ENCODE measurements around the gene FNDC3A. TPM values are rescaled to one million over a fixed set of nuclear protein-coding genes. Genes with fewer than 3 reads are reported as not detected.

The FNDC3A gene
- total and polyA plus RNA-seq, 2 donors from 2014 or later: 12.5 to 67.8 TPM

GRCh38 chr13:49053215-49053614 lies 77.5 kb downstream of the FNDC3A start:
- Histone ChIP-seq H3K9ac (ENCODE audit: low read length in 3 of 3) (no peak overlapping the region), H3K27me3 (ENCODE audit: control insufficient read depth, insufficient read depth, low read length) (no peaks in the 10 kb centered on the region), H3K4me3 (ENCODE audit: low read length in 3 of 3) (no peak overlapping the region), H3K9me3 (ENCODE audit: control insufficient read depth in 2 of 3, insufficient read depth in 1 of 3, low read length in 3 of 3) (no peaks in the 10 kb centered on the region), H3K4me1 (ENCODE audit: control insufficient read depth in 2 of 3, insufficient read depth in 2 of 3, low read depth in 1 of 3, low read length in 3 of 3) (no peaks in the 10 kb centered on the region), H3K27ac (ENCODE audit: low read depth in 2 of 2, low read length in 2 of 2) (no peak overlapping the region), H3K36me3 (ENCODE audit: control insufficient read depth in 2 of 3, insufficient read depth in 3 of 3, low read length in 3 of 3) (no peaks in the 10 kb centered on the region)
- no peak for TF ChIP-seq CTCF (IDR thresholded peaks at IDR 0.05; ENCODE audit: borderline replicate concordance, extremely low read depth, insufficient read depth)
- intact Hi-C loops (cut with DNase I): no loop called here
- FAIRE-seq (no peak), DNase-seq (no peak)

DNA sequence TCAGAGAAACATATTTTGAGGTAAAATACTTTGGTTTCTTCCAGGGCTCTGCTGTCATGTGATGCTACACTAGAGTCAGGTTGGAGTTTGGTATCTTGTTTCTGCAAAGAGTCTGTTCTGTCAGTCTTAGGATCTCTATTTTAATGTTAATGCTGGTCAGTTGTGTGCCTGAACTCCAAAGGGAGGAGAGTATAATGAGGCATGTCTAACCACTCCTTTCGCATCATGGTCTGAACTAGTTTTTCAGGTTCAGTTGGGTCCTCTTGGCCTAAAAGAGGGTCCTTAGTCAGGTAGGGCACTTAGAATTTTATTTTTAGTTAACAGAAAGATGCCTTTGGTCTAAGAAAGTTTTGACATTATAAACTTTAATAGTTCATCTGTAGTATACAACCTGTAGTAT lies 78.2 kb downstream of the FNDC3A start:
- no peak overlapping the region for H3K4me3 ChIP-seq (ENCODE audit: low read length in 3 of 3)
- H3K27me3 ChIP-seq (ENCODE audit: control insufficient read depth, insufficient read depth, low read length): no peaks in the 10 kb centered on the region
- H3K4me1 ChIP-seq (ENCODE audit: control insufficient read depth in 2 of 3, insufficient read depth in 2 of 3, low read depth in 1 of 3, low read length in 3 of 3): no peaks in the 10 kb centered on the region
- intact Hi-C loops (cut with DNase I): no loop called here
- no peaks in the 10 kb centered on the region for H3K36me3 ChIP-seq (ENCODE audit: control insufficient read depth in 2 of 3, insufficient read depth in 3 of 3, low read length in 3 of 3)
- FAIRE-seq (no peak), DNase-seq (no peak)
- H3K9me3 ChIP-seq (ENCODE audit: control insufficient read depth in 2 of 3, insufficient read depth in 1 of 3, low read length in 3 of 3): no peaks in the 10 kb centered on the region
- H3K9ac ChIP-seq (ENCODE audit: low read length in 3 of 3): no peak overlapping the region
- H3K27ac ChIP-seq (ENCODE audit: low read depth in 2 of 2, low read length in 2 of 2): no peak overlapping the region
- TF ChIP-seq CTCF (IDR thresholded peaks at IDR 0.05; ENCODE audit: borderline replicate concordance, extremely low read depth, insufficient read depth): no peak

DNA sequence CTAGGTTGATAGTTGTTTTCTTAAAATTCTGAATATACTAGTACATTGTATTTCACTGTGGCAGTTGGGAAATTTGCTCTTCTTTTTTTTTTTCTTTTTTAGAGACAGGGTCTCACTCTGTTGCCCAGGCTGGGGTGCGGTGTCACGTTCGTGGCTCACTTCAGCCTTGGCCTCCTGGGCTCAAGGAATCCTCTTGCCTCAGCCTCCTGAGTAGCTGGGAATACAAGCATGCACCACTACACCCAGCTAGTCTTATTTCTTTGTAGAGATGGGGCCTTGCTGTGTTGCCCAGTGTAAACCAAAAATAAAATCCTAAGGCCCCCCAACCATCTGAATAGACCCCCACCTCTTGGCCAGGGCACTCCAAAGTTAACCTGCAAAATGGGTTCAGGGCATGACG lies 79.3 kb downstream of the FNDC3A start:
- DNase-seq (no peak), FAIRE-seq (no peak)
- no peak for TF ChIP-seq CTCF (IDR thresholded peaks at IDR 0.05; ENCODE audit: borderline replicate concordance, extremely low read depth, insufficient read depth)
- Histone ChIP-seq H3K9me3 (ENCODE audit: control insufficient read depth in 2 of 3, insufficient read depth in 1 of 3, low read length in 3 of 3) (no peaks in the 10 kb centered on the region), H3K36me3 (ENCODE audit: control insufficient read depth in 2 of 3, insufficient read depth in 3 of 3, low read length in 3 of 3) (no peaks in the 10 kb centered on the region), H3K4me3 (ENCODE audit: low read length in 3 of 3) (no peak overlapping the region), H3K27me3 (ENCODE audit: control insufficient read depth, insufficient read depth, low read length) (no peaks in the 10 kb centered on the region), H3K9ac (ENCODE audit: low read length in 3 of 3) (no peak overlapping the region), H3K4me1 (ENCODE audit: control insufficient read depth in 2 of 3, insufficient read depth in 2 of 3, low read depth in 1 of 3, low read length in 3 of 3) (no peaks in the 10 kb centered on the region), H3K27ac (ENCODE audit: low read depth in 2 of 2, low read length in 2 of 2) (no peak overlapping the region)
- intact Hi-C loops (cut with DNase I): no loop called here

DNA sequence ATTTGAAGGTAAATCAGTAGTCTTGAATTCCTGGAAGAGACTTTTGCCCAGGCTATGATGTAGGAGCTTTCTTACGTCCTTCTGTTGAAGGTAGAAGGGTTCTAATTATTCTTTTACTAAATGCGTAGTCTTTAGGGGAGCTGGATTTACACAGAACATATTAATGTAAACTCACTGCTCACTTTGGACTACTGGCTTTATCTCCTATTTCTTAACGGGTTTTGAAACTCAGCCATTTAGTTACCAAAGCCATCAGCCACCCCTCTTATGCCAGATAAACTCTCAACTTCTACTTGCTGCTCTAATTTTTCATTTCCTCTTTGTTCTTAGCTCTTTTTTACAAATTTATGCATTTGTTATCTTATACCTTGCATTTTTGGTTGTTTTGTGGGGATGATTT lies 81.5 kb downstream of the FNDC3A start:
- Histone ChIP-seq H3K9me3 (ENCODE audit: control insufficient read depth in 2 of 3, insufficient read depth in 1 of 3, low read length in 3 of 3) (no peaks in the 10 kb centered on the region), H3K9ac (ENCODE audit: low read length in 3 of 3) (no peak overlapping the region), H3K27ac (ENCODE audit: low read depth in 2 of 2, low read length in 2 of 2) (no peak overlapping the region), H3K4me3 (ENCODE audit: low read length in 3 of 3) (no peak overlapping the region), H3K36me3 (ENCODE audit: control insufficient read depth in 2 of 3, insufficient read depth in 3 of 3, low read length in 3 of 3) (no peaks in the 10 kb centered on the region), H3K4me1 (ENCODE audit: control insufficient read depth in 2 of 3, insufficient read depth in 2 of 3, low read depth in 1 of 3, low read length in 3 of 3) (no peaks in the 10 kb centered on the region), H3K27me3 (ENCODE audit: control insufficient read depth, insufficient read depth, low read length) (no peaks in the 10 kb centered on the region)
- FAIRE-seq (no peak), DNase-seq (no peak)
- intact Hi-C loops (cut with DNase I): no loop called here
- no peak for TF ChIP-seq CTCF (IDR thresholded peaks at IDR 0.05; ENCODE audit: borderline replicate concordance, extremely low read depth, insufficient read depth)
